ENCODE measurements around the gene CPPED1.

GRCh38 chr16:12786081-12786480 lies 17.6 kb downstream of the CPPED1 start:
- TF ChIP-seq ZNF274 (IDR thresholded peaks at IDR 0.05; ENCODE audit: low read depth, low read length) (no peak), SUZ12 (IDR thresholded peaks at IDR 0.05; ENCODE audit: extremely low read depth, insufficient read depth, insufficient read length) (no peak)
